HuH-7.5 (cell line): ENCODE results near the gene PP2D1.
"Not testable (repeated sequence)": the region's sequence is repeated elsewhere in the genome, so short reads cannot be mapped to it uniquely, and the experiment has no call there.

Experiments
- DNase-seq: peaks from one replicate; pipeline ENCODE4 v3.0.0; 2011; ENCODE audit warnings: low spot score

The PP2D1 gene

DNA sequence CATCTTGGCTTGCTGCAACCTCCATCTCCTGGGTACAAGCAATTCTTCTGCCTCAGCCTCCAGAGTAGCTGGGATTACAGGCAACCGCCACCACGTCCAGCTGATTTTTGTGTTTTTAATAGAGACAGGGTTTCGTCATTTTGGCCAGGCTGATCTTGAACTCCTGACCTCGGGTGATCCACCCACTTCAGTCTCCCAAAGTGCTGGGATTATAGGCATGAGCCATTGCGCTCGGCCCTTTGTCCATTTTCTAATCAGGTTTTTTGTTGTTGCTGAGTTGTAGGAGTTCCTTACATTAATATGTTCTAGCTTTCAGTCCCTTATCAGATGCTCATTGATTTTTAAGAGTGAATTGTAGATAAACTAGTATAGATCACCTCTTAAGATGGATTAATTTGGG, 44.9 kb downstream of the PP2D1 start:
- DNase-seq = no peak

DNA sequence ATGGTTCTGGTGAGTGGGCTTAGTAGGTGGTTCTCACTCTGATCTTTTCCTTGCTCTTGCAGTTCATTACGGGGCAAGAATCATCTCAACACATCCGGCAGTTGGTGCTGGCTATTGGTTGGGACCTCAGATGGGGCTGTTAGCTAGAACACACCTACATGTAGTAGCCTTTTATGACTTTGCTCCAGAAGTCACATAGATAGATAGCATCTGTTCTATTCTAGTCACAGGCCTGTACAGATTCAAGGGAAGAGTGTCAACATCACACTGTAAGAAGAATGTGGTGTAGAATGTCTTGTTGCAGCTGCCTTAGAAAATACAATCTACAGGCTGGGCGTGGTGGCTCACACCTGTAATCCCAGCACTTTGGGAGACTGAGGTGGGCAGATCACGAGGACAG, 50.1 kb downstream of the PP2D1 start:
- no peak for DNase-seq

DNA sequence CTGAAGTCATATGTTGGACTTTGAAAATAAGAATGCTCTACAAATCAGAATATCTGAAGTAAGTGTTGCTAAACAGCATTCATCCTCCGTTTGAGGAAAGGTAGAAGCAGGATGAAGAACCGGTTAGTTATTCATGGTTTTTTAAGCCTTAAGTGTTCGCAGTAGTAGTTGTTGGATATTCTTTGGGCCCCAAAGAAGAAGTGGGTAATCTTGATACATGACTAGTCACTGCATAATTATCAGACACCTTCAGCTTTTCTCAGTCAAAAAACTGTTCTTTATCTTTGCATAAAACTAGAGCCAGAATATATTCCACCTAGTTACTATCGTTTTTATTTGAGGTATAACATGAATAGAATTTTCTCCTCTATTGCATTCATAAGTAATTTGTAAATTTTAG, 51.4 kb downstream of the PP2D1 start:
- DNase-seq = no peak

DNA sequence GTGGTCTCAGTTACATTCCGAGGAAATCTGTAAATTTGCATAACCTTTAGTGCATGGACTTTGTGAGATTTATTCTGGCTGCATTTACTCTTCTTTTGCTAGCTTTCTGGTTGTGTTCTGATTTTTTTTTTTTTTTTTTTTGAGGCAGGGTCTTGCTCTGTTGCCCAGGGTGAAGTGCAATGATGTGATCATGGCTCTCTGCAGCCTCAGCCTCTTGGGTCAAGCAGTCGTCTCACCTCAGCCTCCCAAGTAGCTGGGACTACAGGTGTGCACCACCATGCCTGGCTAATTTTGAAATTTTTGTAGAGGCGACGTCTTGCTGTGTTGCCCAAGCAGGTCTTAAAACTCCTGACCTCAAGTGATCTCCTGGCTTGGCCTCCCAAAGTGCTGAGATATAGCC, 52.6 kb downstream of the PP2D1 start:
- no peak for DNase-seq

DNA sequence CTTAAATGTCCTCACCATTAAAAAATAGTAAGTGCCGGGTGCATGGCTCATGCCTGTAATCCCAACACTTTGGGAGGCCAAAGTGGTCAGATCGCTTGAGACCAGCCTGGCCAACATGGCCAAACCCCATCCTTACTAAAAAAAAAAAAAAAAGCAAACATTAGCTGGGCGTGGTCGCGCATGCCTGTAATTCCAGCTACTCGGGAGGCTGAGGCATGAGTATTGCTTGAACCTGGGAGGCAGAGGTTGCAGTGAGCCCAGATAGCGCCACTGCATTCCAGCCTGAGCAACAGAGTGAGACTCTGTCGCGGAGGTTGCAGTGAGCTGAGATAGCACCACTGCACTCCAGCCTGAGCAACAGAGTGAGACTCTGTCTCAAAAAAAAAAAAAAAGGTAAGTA, 54.7 kb downstream of the PP2D1 start:
- DNase-seq = not testable (repeated sequence)

DNA sequence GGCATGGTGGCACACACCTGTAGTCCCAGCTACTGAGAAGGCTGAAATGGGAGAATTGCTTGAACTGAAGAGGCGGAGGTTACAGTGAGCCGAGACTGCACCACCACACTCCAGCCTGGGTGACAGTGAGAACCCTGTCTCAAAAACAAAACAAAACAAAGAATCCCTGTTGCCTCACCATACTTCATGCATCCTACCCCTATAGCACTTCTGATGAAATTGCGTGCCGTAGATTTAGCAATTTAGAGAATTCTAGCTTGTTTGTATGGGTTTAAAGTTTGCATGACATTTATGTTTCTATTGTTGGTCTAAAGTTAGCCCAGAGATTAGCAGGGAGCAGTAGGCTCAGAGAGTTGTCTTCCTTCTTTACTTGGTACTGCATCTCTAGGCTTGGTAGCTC, 57.4 kb downstream of the PP2D1 start:
- no peak for DNase-seq

DNA sequence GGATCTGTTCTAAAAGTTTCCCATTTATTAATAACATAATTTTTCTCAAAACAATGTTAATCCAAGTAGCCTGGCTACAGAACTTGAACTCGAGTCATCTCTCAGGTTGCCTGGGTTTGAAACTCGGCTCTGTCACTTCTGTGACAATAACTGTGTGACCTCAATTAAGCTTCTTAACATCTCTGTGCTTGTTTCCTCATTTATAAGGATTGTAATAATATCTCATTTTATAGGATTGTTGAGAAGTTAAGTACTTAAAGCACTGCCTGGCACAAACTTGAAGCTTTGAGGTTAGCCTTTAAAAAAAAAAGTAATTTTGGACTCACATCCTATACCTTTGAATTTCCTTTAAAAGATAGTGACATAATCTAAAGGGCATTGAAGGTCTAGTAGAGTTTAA, 61.7 kb downstream of the PP2D1 start:
- no peak for DNase-seq

DNA sequence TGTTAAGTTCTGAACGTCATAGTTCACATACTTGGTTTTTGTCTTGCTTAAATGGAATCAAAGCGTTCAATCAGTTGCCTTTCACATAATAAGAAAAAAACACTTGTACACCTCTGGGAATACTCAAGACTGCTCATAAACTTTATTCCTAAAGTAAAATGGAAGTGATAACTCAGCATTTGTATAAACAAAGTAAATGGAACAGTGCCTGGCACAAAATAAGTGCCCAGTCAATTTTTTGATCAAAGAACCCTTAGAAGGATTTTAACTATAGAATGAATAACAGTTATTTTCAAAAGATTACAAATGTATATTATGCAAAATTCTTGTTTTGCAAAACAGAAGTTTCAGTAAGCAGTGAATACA, 63.9 kb downstream of the PP2D1 start:
- no peak for DNase-seq

DNA sequence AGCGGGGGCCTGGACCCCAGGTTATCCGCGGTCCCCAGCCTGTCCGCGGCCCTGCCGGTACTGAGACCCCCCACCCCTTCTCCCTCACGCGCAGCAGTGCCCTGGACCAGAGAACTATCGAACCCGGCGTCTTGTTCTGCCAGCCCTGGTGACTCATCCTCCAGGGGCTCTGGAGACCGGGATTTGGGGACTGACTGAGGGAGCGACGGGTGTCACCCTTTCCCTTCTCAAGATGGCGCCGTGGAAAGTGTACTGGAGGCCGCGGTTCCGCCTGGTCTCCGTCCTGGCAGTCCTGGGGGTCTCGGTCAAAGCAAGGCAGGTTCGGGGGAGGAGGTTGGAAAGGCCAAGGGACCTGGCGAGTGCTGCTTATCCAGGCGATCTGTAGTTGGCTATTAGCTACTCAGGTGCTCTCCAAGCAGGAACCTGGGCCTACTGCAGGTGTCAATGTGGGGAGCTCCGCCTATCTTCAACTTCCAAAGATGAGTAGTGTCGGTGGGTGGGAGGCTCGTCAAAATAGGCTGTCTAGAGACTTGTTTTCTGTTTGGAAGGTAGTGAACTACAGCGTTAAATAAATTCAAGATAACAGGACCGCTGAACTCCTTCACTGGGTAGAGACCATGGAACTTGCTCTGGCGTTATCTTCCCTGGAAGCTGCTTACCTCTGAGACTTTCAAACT, 64.4 kb downstream of the PP2D1 start:
- peak; percentile 60 for DNase-seq

DNA sequence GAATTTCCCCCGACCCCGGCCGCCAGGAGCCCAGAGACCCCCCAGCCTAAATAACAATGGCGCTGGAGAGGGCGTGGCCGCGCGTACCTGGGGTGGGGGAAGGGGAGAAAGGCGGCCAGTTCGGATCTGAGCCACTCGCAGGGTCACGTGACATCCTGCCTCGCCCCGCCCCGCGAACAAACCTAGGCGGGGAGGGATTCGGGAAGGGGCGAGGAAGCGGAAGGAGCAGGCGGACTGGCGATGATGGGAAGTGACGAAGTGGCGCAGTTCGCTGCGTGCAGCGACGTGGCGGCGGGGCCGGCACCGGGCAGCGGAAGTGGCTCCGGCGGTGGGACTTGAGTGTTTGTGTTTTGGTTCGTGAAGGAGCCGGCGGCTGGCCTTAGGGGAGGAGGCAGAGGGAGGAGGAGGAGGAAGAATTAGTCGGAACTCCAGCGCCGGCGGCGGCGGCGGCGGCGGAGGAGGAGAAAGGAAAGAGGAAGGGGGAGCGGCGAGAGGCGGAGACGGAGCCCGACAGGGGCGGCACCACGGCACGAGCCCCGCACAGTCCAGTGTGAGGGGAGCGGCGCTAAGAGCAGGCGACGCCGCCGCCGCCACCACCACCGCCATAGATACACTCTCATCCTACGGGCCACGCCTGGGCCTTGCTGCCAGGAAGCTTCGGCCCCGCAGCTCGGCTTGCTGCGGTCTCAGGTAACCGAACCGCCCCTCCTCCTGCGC, 65.1 kb downstream of the PP2D1 start, which contains the start of gene RAB5A:
TSS of gene RAB5A (plus strand) at position 266 of the 717 bp plus-strand sequence. CDS start 3,802 bp downstream, outside the sequence.
- peak; percentile 93 for DNase-seq

DNA sequence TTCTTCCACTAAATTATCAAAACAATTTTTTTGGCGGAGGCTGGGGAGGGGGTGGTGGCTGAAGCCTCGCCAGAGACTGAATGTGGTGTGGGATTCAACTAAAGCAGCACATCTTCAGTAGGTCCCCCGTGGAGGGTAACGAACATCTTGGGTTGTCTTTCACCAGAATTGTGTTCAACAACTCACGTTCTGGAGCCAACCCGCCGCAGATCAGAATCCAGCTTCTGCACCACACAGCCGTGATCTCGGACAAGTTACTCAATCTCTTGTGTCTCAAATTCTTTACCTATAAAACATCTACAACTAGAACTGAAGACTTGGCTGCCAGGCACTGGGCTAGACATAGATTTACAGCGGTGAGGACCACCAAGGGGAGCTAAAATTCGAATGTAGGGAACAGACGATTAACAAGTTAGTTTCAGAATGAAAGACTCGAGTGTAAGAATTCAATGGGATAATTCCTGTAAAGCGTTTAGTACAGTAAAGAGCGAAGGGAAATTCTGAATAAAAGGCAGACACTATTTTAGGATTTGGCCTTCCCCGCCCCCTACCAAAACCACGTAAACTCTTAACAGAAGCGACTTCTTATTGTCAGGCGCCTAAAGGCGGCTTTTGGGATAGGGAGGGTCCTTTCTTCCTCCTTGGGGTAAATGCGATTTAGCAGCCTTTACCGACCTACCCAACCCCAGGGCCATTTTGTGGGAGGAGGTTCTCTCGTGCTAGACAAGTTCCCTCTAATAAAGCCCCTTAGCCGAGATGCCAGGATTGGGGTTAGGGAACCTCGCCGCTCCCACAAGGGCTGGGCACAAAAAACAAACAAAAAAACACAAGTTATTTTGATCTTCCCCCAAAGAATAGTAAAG, 65.9 kb downstream of the PP2D1 start:
- DNase-seq = peak; percentile 39

DNA sequence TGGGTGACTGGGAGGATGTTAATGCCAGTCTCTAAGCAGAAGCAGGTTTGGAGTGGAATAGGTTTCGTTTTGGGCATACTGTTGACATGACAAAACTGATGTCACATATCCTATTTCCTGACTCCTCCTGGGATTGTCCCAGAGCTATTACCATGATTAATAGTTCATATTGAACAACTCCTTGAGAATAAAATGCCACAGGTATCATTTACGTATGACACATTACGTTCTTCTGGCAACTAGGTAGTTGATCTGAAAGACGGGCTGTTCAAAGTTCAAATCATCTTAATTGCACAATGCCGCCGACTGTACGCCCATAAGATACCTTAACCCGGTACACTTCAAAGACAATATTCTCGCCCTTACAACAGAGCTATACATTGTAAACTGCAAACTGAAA, 66.5 kb downstream of the PP2D1 start:
- peak; percentile 27 for DNase-seq

DNA sequence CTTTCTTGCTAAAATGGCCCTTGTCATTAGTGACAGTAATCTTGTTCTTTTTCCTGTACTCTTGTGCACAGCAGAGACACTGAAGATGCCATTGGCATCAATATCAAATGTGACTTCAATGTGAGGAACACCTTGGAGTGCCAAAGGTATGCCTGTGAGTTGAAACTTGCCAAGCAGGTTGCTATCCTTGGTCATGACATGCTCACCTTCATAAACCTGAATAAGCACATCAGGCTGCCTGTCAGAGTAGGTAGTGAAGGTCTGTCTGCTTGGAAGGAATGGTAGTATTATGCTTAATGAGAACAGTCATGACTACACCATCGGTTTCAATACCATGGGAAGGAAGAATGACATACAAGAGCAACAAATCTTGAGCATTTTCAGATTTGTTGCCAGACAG, 71.4 kb downstream of the PP2D1 start:
- no peak for DNase-seq

DNA sequence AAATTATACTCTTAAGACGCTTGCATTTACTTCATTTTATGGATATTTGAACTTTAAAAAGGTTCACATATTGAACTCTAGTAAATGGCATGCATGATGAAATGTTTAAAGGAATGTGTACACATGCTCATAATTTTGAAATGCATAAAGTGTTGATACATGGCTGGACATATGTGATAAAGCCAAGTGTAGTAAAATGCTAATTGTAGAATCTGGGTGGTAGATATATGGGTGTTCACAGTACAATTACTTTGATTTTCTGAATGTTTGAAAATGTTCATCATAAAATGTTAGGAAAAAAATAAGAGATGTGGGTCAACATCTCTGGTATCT, 73.8 kb downstream of the PP2D1 start:
- DNase-seq = no peak

DNA sequence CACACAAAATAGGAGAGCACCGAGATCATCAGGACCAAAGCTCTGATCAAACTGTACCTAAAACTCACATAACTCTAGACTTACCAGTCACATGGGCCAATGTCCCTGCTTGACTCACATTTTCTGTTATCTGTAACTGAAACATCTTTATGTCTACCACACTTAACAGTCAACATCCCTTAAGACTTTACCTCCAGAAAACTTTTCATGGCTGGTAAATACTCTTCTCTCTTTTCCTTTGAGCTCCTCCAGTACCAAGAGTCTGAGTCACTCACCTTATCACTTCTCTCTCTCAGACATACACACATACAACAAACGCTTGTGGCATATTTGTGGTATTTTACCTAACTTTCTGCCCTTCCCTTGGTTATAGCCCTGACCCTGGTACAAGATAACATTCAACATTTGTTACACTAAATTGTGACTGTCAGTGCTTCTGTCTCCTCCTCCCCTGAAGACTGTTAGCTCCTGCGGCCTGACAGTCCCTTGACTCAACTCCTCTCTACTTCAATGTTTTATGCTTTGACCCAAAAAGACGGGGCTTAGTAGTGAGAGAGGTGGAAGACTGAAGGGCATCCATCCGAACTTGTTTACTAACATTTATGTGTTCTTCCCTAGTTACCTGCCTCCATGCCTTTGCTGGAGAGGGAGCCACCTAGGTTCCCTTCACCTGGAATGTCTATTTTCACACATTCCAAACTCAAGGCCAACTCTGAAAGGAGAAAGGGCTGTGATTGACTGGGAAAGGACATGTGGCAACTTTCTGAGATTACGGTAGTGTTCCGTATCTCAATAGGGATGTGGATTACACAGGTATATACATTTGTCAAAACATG, 74.4 kb downstream of the PP2D1 start:
- DNase-seq = no peak
